HCT116 (cell line): ENCODE results near the gene GUK1. TPM values are rescaled to one million over a fixed set of nuclear protein-coding genes. Genes with fewer than 3 reads are reported as not detected.

Experiments used
- ATAC-seq: fragments of 200-7000 bp; cut with Tn5 transposase; 2 replicates; pipeline ENCODE4 v1.9.1; 2020; ENCODE audit warnings: mild to moderate bottlenecking, moderate library complexity
- BruUV-seq: library from RNA; stranded (reverse); fragments of 400-500 nt; replicated peaks from 2 replicates; lab custom pipeline; 2021; lab: Mats Ljungman, UMichigan
- CTCF ChIA-PET: fragments of 300-600 bp; sonication (Branson Sonifier 250); formaldehyde crosslinking; loops from one replicate; lab custom pipeline; 2021; ENCODE audit warnings: antibody characterized with exemption; lab: Charles Lee
- POLR2A ChIA-PET: fragments of 300-600, 350-600 bp; sonication (Branson Sonifier 250); formaldehyde crosslinking; loops from one replicate; lab custom pipeline; 2021; ENCODE audit warnings: antibody characterized with exemption; lab: Charles Lee
- RAD21 ChIA-PET, 2 experiments: fragments of 300-600 bp; sonication (Branson Sonifier 250); formaldehyde crosslinking; loops; one replicate each; lab custom pipeline; 2023; ENCODE audit warnings: low total read pairs in 2 of 2; ENCODE audit not compliant: uncharacterized antibody in 2 of 2, unreplicated experiment in 2 of 2, low non-redundant PET in 1 of 2; lab: Charles Lee
- DNase-seq: peaks from one replicate; pipeline ENCODE4 v3.0.0-alpha.2; 2010; ENCODE audit warnings: low read depth, low spot score
- H2AFZ ChIP-seq: fragments of 200-600 bp; shearing (Covaris generic), sonication (generic); 2 replicates; pipeline ENCODE4 v1.6.1; 2017; ENCODE audit warnings: low read depth, mixed run types, mixed read lengths, antibody characterized with exemption, low read length; ENCODE audit not compliant: poor library complexity, severe bottlenecking
- H3K27ac ChIP-seq: 2 replicates; pipeline ENCODE4 v1.5.1; 2012; ENCODE audit warnings: low read depth, low read length
- H3K27me3 ChIP-seq: fragments of 200-600 bp; sonication (generic); 2 replicates; pipeline ENCODE4 v1.6.1; 2016; ENCODE audit warnings: mixed run types, low read length, mixed read lengths; ENCODE audit not compliant: insufficient read depth
- H3K36me3 ChIP-seq, 2 experiments: fragments of 200-500 bp in 1 of 2; fragments of 200-600 bp in 1 of 2; sonication (Bioruptor generic) in 1 of 2; sonication (generic) in 1 of 2; 2 replicates each; pipeline versions ENCODE4 v1.5.1 to v1.6.1; 2014 to 2016; ENCODE audit warnings: low read length in 2 of 2, inconsistent platforms in 1 of 2, mixed read lengths in 1 of 2, mixed run types in 1 of 2; ENCODE audit not compliant: insufficient read depth in 2 of 2, control insufficient read depth in 1 of 2
- H3K4me1 ChIP-seq, 2 experiments: fragments of 200-600 bp in 1 of 2; sonication (generic) in 1 of 2; 2 replicates each; pipeline versions ENCODE4 v1.5.1 to v1.6.1; 2012 to 2017; ENCODE audit warnings: low read length in 2 of 2, inconsistent platforms in 1 of 2, mild to moderate bottlenecking in 1 of 2, mixed read lengths in 1 of 2, mixed run types in 1 of 2, moderate library complexity in 1 of 2; ENCODE audit not compliant: insufficient read depth in 2 of 2, control insufficient read depth in 1 of 2
- H3K4me2 ChIP-seq: fragments of 200-600 bp; sonication (generic); 2 replicates; pipeline ENCODE4 v1.6.1; 2017; ENCODE audit warnings: mixed run types, low read length, mixed read lengths
- H3K4me3 ChIP-seq, 2 experiments: fragments of 200-600 bp in 1 of 2; sonication (generic) in 1 of 2; replicated peaks in 1 of 2; 2 replicates each; pipeline ENCODE4 v1.5.1; 2011 to 2016; ENCODE audit warnings: low read length in 2 of 2, control low read depth in 1 of 2, low read depth in 1 of 2, mild to moderate bottlenecking in 1 of 2, mixed read lengths in 1 of 2, mixed run types in 1 of 2
- H3K79me2 ChIP-seq: fragments of 200-600 bp; sonication (generic); 2 replicates; pipeline ENCODE4 v1.6.1; 2017; ENCODE audit warnings: mild to moderate bottlenecking, mixed run types, low read length, moderate library complexity, mixed read lengths; ENCODE audit not compliant: insufficient read depth
- H3K9ac ChIP-seq: fragments of 200-600 bp; sonication (generic); 2 replicates; pipeline ENCODE4 v1.6.1; 2016; ENCODE audit warnings: low read length, mixed read lengths
- H3K9me2 ChIP-seq: fragments of 200-600 bp; sonication (generic), shearing (Covaris generic); 2 replicates; pipeline ENCODE4 v1.6.1; 2017; ENCODE audit warnings: mixed run types, mild to moderate bottlenecking, moderate library complexity; ENCODE audit not compliant: insufficient read depth
- H3K9me3 ChIP-seq, 2 experiments: fragments of 200-500 bp in 1 of 2; fragments of 200-600 bp in 1 of 2; sonication (Bioruptor generic) in 1 of 2; sonication (generic) in 1 of 2; 2 replicates each; pipeline ENCODE4 v1.6.1; 2014 to 2017; ENCODE audit warnings: low read length in 2 of 2, mixed read lengths in 2 of 2, inconsistent platforms in 1 of 2, low read depth in 1 of 2, mild to moderate bottlenecking in 1 of 2, mixed run types in 1 of 2, moderate library complexity in 1 of 2; ENCODE audit not compliant: control insufficient read depth in 1 of 2, insufficient read depth in 1 of 2
- H4K20me1 ChIP-seq: fragments of 200-600 bp; sonication (generic), shearing (Covaris generic); 2 replicates; pipeline ENCODE4 v1.6.1; 2017; ENCODE audit warnings: mixed run types, mild to moderate bottlenecking, moderate library complexity; ENCODE audit not compliant: insufficient read depth
- CTCF ChIP-seq, 3 experiments: fragments of 200-600 bp in 1 of 3; sonication (generic) in 1 of 3; IDR thresholded peaks in 2 of 3; conservative IDR thresholded peaks in 1 of 3; 2 replicates each; pipeline ENCODE4 v1.5.1; 2012 to 2017; ENCODE audit warnings: low read depth in 2 of 3, low read length in 2 of 3, antibody characterized with exemption in 1 of 3, borderline replicate concordance in 1 of 3, control low read depth in 1 of 3, mild to moderate bottlenecking in 1 of 3, mixed read lengths in 1 of 3, mixed run types in 1 of 3, moderate library complexity in 1 of 3; ENCODE audit not compliant: insufficient read depth in 1 of 3
- ELF1 ChIP-seq: IDR thresholded peaks from 2 replicates; pipeline ENCODE4 v1.6.1; 2012; ENCODE audit warnings: low read depth, borderline replicate concordance
- EZH2 ChIP-seq: fragments of 200-600 bp; sonication (generic); IDR thresholded peaks from 2 replicates; pipeline ENCODE4 v1.6.1; 2017; ENCODE audit warnings: antibody characterized with exemption, mixed run types
- EZH2phosphoT487 ChIP-seq: fragments of 200-600 bp; IDR thresholded peaks from 2 replicates; pipeline ENCODE4 v1.6.1; 2018; ENCODE audit warnings: antibody characterized with exemption, borderline replicate concordance
- FOSL1 ChIP-seq: IDR thresholded peaks from 2 replicates; pipeline ENCODE4 v1.6.1; 2012; ENCODE audit warnings: low read depth
- JUND ChIP-seq: IDR thresholded peaks from 2 replicates; pipeline ENCODE4 v1.6.1; 2012
- POLR2A ChIP-seq: IDR thresholded peaks from 2 replicates; pipeline ENCODE4 v1.7.0; 2011; ENCODE audit warnings: borderline replicate concordance; ENCODE audit not compliant: insufficient read depth, insufficient read length; ENCODE audit errors: extremely low read depth
- POLR2AphosphoS5 ChIP-seq: IDR thresholded peaks from 2 replicates; pipeline ENCODE4 v1.6.1; 2011; ENCODE audit warnings: mild to moderate bottlenecking, low read depth, low read length, moderate library complexity
- RAD21 ChIP-seq: IDR thresholded peaks from 2 replicates; pipeline ENCODE4 v1.6.1; 2012; ENCODE audit warnings: low read depth, mild to moderate bottlenecking
- REST ChIP-seq: IDR thresholded peaks from 2 replicates; pipeline ENCODE4 v1.6.1; 2012; ENCODE audit warnings: low read depth
- SIN3A ChIP-seq: IDR thresholded peaks from 2 replicates; pipeline ENCODE4 v1.6.1; 2012; ENCODE audit warnings: low read depth
- SRF ChIP-seq: IDR thresholded peaks from 2 replicates; pipeline ENCODE4 v1.6.1; 2012; ENCODE audit warnings: low read depth
- ZFX ChIP-seq: fragments of 450-650 bp; IDR thresholded peaks from 2 replicates; pipeline ENCODE4 v1.6.1; 2017
- ZNF274 ChIP-seq: fragments of 200-500 bp; sonication (Bioruptor generic); IDR thresholded peaks from 2 replicates; pipeline ENCODE4 v1.6.1; 2014; ENCODE audit warnings: mild to moderate bottlenecking, low read depth, low read length, inconsistent platforms
- intact Hi-C: fragments of 100-400 bp; cut with micrococcal nuclease; formaldehyde crosslinking; loops from 2 replicates; pipeline ENCODE4 v1.10.0; 2022
- total RNA-seq: library from RNA; stranded (reverse); gene quantifications from one replicate; pipeline ENCODE4 v1.2.1, GENCODE V29; 2021; ENCODE audit not compliant: unreplicated experiment
- TF ChIP-seq, protein P1 (sequence below): IDR thresholded peaks from 2 replicates; pipeline ENCODE4 v1.6.1; 2012
- TF ChIP-seq, protein P2 (sequence below): IDR thresholded peaks from 2 replicates; pipeline ENCODE4 v1.6.1; 2011; ENCODE audit warnings: mild to moderate bottlenecking, low read length, moderate library complexity; ENCODE audit not compliant: insufficient replicate concordance; ENCODE audit errors: extremely low read depth

The GUK1 gene
- total RNA-seq, 1 experiment from 2014 or later = 145 TPM

- peaks cover 0 to 5% of the 10 kb centered on the region in 2 experiments; a peak in 2 of 4 replicates for H3K9me3 ChIP-seq
- no peaks in the 10 kb centered on the region for H3K79me2 ChIP-seq
- no peak overlapping the region for H3K27ac ChIP-seq
- CTCF ChIA-PET = no interaction called here
- no peak overlapping the region for H3K9ac ChIP-seq
- BruUV-seq = no TSS peak
- POLR2A ChIA-PET = no interaction called here
- no peaks in the 10 kb centered on the region for H3K4me1 ChIP-seq
- RAD21 ChIA-PET = no interaction called here
- no peak overlapping the region for H3K4me2 ChIP-seq
- no peak for ATAC-seq
- H2AFZ ChIP-seq = no peak overlapping the region
- H4K20me1 ChIP-seq = no peaks in the 10 kb centered on the region
- TF ChIP-seq, protein P1, sequence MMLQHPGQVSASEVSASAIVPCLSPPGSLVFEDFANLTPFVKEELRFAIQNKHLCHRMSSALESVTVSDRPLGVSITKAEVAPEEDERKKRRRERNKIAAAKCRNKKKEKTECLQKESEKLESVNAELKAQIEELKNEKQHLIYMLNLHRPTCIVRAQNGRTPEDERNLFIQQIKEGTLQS = no peak
- TF ChIP-seq JUND (no peak), SRF (no peak), SIN3A (no peak), EZH2 (no peak), POLR2AphosphoS5 (no peak), ZFX (no peak), EZH2phosphoT487 (no peak), POLR2A (no peak), RAD21 (no peak), FOSL1 (no peak), CTCF (IDR thresholded peaks at IDR 0.05 in 2 of 3, conservative IDR thresholded peaks at IDR 0.05 in 1 of 3; ENCODE audit: borderline replicate concordance in 1 of 3, insufficient read depth in 1 of 3, low read depth in 2 of 3, low read length in 2 of 3) (no peak), ELF1 (no peak), ZNF274 (no peak), REST (no peak)
- TF ChIP-seq, protein P2, sequence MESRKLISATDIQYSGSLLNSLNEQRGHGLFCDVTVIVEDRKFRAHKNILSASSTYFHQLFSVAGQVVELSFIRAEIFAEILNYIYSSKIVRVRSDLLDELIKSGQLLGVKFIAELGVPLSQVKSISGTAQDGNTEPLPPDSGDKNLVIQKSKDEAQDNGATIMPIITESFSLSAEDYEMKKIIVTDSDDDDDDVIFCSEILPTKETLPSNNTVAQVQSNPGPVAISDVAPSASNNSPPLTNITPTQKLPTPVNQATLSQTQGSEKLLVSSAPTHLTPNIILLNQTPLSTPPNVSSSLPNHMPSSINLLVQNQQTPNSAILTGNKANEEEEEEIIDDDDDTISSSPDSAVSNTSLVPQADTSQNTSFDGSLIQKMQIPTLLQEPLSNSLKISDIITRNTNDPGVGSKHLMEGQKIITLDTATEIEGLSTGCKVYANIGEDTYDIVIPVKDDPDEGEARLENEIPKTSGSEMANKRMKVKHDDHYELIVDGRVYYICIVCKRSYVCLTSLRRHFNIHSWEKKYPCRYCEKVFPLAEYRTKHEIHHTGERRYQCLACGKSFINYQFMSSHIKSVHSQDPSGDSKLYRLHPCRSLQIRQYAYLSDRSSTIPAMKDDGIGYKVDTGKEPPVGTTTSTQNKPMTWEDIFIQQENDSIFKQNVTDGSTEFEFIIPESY = no peak
- H3K27me3 ChIP-seq = no peaks in the 10 kb centered on the region
- DNase-seq = no peak
- H3K4me3 ChIP-seq = no peak overlapping the region
- H3K9me2 ChIP-seq = no peaks in the 10 kb centered on the region
- no peaks in the 10 kb centered on the region for H3K36me3 ChIP-seq
- intact Hi-C loops = no loop called here
These were observed 22.7 kb upstream of the GUK1 start for GRCh38 chr1:228117335-228117734.
